Peyer's patch (tissue), 4 donors: ENCODE measurements around the gene XPR1. TPM values are rescaled to one million over a fixed set of nuclear protein-coding genes. Genes with fewer than 3 reads are reported as not detected.

ENCODE experiments used
- DNase-seq, 3 donors: peaks; one replicate each; pipeline ENCODE4 v3.0.0-alpha.2; 2017 to 2019
- H3K27ac ChIP-seq, 4 donors: fragments of 200-600 bp; sonication (generic); one replicate each; pipeline ENCODE4 v1.5.1; 2016 to 2019
- H3K27me3 ChIP-seq, 2 donors: fragments of 200-600 bp; sonication (generic); one replicate each; pipeline ENCODE4 v1.5.1; 2019
- H3K36me3 ChIP-seq, 3 donors: fragments of 200-600 bp; sonication (generic); one replicate each; pipeline ENCODE4 v1.5.1; 2016 to 2019
- H3K4me1 ChIP-seq, 4 donors: fragments of 200-600 bp; sonication (generic); one replicate each; pipeline ENCODE4 v1.5.1; 2016 to 2019
- H3K4me3 ChIP-seq, 4 donors: fragments of 200-600 bp; sonication (generic); 1 replicate in 3 of 4; 2 replicates in 1 of 4; pipeline ENCODE4 v1.5.1; 2016 to 2019; ENCODE audit warnings: mild to moderate bottlenecking in 1 of 4
- H3K9me3 ChIP-seq, 4 donors: fragments of 200-600 bp; sonication (generic); one replicate each; pipeline ENCODE4 v1.5.1; 2016 to 2019; ENCODE audit warnings: mild to moderate bottlenecking in 1 of 4
- POLR2A ChIP-seq, 2 donors: fragments of 450-650 bp; IDR thresholded peaks; one replicate each; pipeline ENCODE4 v1.5.1; 2017; ENCODE audit warnings: antibody characterized with exemption in 2 of 2, mild to moderate bottlenecking in 2 of 2, moderate library complexity in 2 of 2
- total RNA-seq, 4 donors: library from RNA; depleted of rRNA; stranded (reverse); fragments of >200 nt; gene quantifications; one replicate each; pipeline ENCODE4 v1.1.0, GENCODE V29; 2016
- TF ChIP-seq, protein P1 (sequence below), 6 experiments: fragments of 450-650 bp in 4 of 6; fragments of 200-600 bp in 2 of 6; sonication (generic) in 1 of 6; IDR thresholded peaks; one replicate each; pipeline ENCODE4 v1.5.1; 2017 to 2019; ENCODE audit warnings: antibody characterized with exemption in 6 of 6, mild to moderate bottlenecking in 3 of 6, moderate library complexity in 1 of 6

XPR1 gene
- total RNA-seq, 4 donors from 2014 or later: 29.7 to 59.7 (median 53.9) TPM

GRCh38 chr1:180614730-180615129 lies 17.1 kb upstream of the XPR1 start:
- H3K27ac ChIP-seq: no peak overlapping the region
- H3K4me1 ChIP-seq: no peaks in the 10 kb centered on the region
- H3K27me3 ChIP-seq: no peaks in the 10 kb centered on the region
- no peaks in the 10 kb centered on the region for H3K36me3 ChIP-seq
- DNase-seq: no peak
- no peak overlapping the region for H3K4me3 ChIP-seq
- TF ChIP-seq, protein P1, sequence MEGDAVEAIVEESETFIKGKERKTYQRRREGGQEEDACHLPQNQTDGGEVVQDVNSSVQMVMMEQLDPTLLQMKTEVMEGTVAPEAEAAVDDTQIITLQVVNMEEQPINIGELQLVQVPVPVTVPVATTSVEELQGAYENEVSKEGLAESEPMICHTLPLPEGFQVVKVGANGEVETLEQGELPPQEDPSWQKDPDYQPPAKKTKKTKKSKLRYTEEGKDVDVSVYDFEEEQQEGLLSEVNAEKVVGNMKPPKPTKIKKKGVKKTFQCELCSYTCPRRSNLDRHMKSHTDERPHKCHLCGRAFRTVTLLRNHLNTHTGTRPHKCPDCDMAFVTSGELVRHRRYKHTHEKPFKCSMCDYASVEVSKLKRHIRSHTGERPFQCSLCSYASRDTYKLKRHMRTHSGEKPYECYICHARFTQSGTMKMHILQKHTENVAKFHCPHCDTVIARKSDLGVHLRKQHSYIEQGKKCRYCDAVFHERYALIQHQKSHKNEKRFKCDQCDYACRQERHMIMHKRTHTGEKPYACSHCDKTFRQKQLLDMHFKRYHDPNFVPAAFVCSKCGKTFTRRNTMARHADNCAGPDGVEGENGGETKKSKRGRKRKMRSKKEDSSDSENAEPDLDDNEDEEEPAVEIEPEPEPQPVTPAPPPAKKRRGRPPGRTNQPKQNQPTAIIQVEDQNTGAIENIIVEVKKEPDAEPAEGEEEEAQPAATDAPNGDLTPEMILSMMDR (IDR thresholded peaks at IDR 0.05): no peak
- no peak for TF ChIP-seq POLR2A (IDR thresholded peaks at IDR 0.05)
- no peaks in the 10 kb centered on the region for H3K9me3 ChIP-seq

GRCh38 chr1:180615493-180616290 lies 16.1 kb upstream of the XPR1 start:
- Histone ChIP-seq H3K27me3 (no peaks in the 10 kb centered on the region), H3K27ac (no peak overlapping the region), H3K36me3 (no peaks in the 10 kb centered on the region), H3K4me1 (no peaks in the 10 kb centered on the region), H3K9me3 (no peaks in the 10 kb centered on the region), H3K4me3 (no peak overlapping the region)
- TF ChIP-seq, protein P1 (IDR thresholded peaks at IDR 0.05): no peak
- TF ChIP-seq POLR2A (IDR thresholded peaks at IDR 0.05): no peak
- DNase-seq: no peak

DNA sequence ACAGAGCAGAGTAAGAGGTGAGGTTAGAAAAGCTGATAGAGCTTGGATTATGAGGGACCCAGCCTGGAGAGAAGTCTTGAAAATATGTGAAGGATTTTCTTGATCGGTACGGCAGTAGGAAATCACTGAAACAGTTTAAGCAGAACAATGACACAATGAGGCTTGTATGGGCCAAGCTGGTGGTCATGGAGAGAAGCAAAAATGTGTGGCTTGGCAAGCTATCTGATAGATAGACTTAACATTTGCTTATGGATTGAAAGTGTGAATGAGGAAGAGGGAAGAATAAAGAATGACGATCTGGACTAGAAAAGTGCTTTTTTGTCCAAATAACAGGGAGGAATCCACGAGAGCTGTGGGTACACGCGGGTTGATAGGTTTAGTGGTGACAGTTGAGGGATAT lies 15.4 kb upstream of the XPR1 start:
- Histone ChIP-seq H3K27me3 (no peaks in the 10 kb centered on the region), H3K4me1 (no peaks in the 10 kb centered on the region), H3K4me3 (no peak overlapping the region), H3K27ac (no peak overlapping the region), H3K36me3 (no peaks in the 10 kb centered on the region), H3K9me3 (no peaks in the 10 kb centered on the region)
- TF ChIP-seq, protein P1 (IDR thresholded peaks at IDR 0.05): no peak
- TF ChIP-seq POLR2A (IDR thresholded peaks at IDR 0.05): no peak
- DNase-seq: no peak

- Histone ChIP-seq H3K4me3 (no peak overlapping the region), H3K4me1 (no peaks in the 10 kb centered on the region), H3K36me3 (no peaks in the 10 kb centered on the region), H3K9me3 (no peaks in the 10 kb centered on the region), H3K27me3 (no peaks in the 10 kb centered on the region), H3K27ac (no peak overlapping the region)
- TF ChIP-seq POLR2A (IDR thresholded peaks at IDR 0.05): no peak
- TF ChIP-seq, protein P1 (IDR thresholded peaks at IDR 0.05): no peak
- DNase-seq: no peak
Measured at GRCh38 chr1:180617774-180618395, 13.9 kb upstream of the XPR1 start.

- no peaks in the 10 kb centered on the region for H3K27me3 ChIP-seq
- H3K36me3 ChIP-seq: no peaks in the 10 kb centered on the region
- H3K4me3 ChIP-seq: no peak overlapping the region
- no peak for TF ChIP-seq POLR2A (IDR thresholded peaks at IDR 0.05)
- TF ChIP-seq, protein P1 (IDR thresholded peaks at IDR 0.05): no peak
- H3K9me3 ChIP-seq: no peaks in the 10 kb centered on the region
- no peak overlapping the region for H3K27ac ChIP-seq
- no peak for DNase-seq
- no peaks in the 10 kb centered on the region for H3K4me1 ChIP-seq
Measured at GRCh38 chr1:180620581-180620980, 11.2 kb upstream of the XPR1 start.
